A673 (cell line): Measurements from ENCODE around the gene VTN.

ENCODE experiments used
- CTCF ChIP-seq: fragments of 300-800, 200-600 bp; sonication (generic); conservative IDR thresholded peaks from 2 replicates; pipeline ENCODE4 v1.5.1; 2017; ENCODE audit warnings: low read depth, mild to moderate bottlenecking, antibody characterized with exemption, low read length, moderate library complexity, mixed read lengths
- EZH2 ChIP-seq: fragments of 200-600 bp; sonication (generic); IDR thresholded peaks from 2 replicates; pipeline ENCODE4 v1.6.1; 2017; ENCODE audit warnings: borderline replicate concordance, low read depth, mild to moderate bottlenecking, mixed read lengths, antibody characterized with exemption, low read length; ENCODE audit not compliant: poor library complexity, severe bottlenecking

DNA sequence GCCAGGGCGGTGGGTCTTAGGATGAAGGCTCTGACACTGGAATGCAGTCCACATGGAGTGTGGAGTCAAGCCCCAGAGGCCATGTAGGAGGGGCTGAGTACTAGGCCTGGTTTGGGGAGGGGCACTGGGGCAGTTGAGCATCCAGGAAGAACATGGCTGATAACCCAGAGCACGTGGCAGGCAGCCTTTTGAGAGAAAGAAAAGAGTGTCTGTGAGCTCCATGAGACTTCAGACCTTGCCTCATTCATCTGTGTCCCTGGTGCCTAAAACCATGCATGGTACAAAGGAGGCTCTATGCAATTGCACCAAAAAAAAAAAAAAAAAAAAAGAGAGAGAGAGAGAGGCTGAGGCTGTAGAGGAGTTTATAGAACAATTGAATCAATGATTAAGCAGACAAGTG lies 21.3 kb upstream of the VTN start:
- TF ChIP-seq CTCF (no peak), EZH2 (no peak)
